WTC11 (cell line): Measurements from ENCODE around the gene AWAT1. TPM values are rescaled to one million over a fixed set of nuclear protein-coding genes. Genes with fewer than 3 reads are reported as not detected.

Experiments used
- ATAC-seq: fragments of 200-7000 bp; cut with Tn5 transposase; 2 replicates; pipeline ENCODE4 v1.10.0; 2021; ENCODE audit warnings: mild to moderate bottlenecking, moderate library complexity
- CTCF ChIA-PET: fragments of 300-600 bp; sonication (Branson Sonifier 250); formaldehyde crosslinking; loops from one replicate; lab custom pipeline; 2021; ENCODE audit warnings: antibody characterized with exemption; lab: Charles Lee
- POLR2A ChIA-PET: fragments of 350-600 bp; sonication (Branson Sonifier 250); formaldehyde crosslinking; loops from one replicate; lab custom pipeline; 2021; ENCODE audit warnings: antibody characterized with exemption; lab: Charles Lee
- DNase-seq: peaks from one replicate; pipeline ENCODE4 v3.0.0; 2021; ENCODE audit warnings: low spot score
- H3K27ac Mint-ChIP-seq: 2 replicates; pipeline ENCODE4 v1.8.0; 2021; ENCODE audit warnings: mixed read lengths
- H3K27me3 Mint-ChIP-seq: 2 replicates; pipeline ENCODE4 v1.8.0; 2021; ENCODE audit warnings: low read depth, mild to moderate bottlenecking, moderate library complexity, mixed read lengths
- H3K36me3 Mint-ChIP-seq: 2 replicates; pipeline ENCODE4 v1.8.0; 2021; ENCODE audit warnings: mixed read lengths
- H3K4me1 Mint-ChIP-seq: 2 replicates; pipeline ENCODE4 v1.8.0; 2022; ENCODE audit warnings: mixed read lengths
- H3K4me3 Mint-ChIP-seq: 2 replicates; pipeline ENCODE4 v1.8.0; 2021; ENCODE audit warnings: mild to moderate bottlenecking, moderate library complexity, mixed read lengths
- H3K9me3 Mint-ChIP-seq: 2 replicates; pipeline ENCODE4 v1.8.0; 2021; ENCODE audit warnings: mixed read lengths
- FOXJ3 ChIP-seq: sonication (generic); formaldehyde crosslinking; IDR thresholded peaks from 2 replicates; pipeline ENCODE4 v1.9.0; 2021; ENCODE audit warnings: missing genetic modification reagents, mild to moderate bottlenecking, borderline replicate concordance
- JAZF1 ChIP-seq: fragments of 250-450 bp; sonication (Bioruptor Pico); IDR thresholded peaks from 2 replicates; pipeline ENCODE4 v1.9.0; 2021; ENCODE audit warnings: moderate library complexity, mild to moderate bottlenecking, inconsistent platforms
- NFATC4 ChIP-seq: fragments of 250-450 bp; sonication (Bioruptor Pico); IDR thresholded peaks from 2 replicates; pipeline ENCODE4 v1.9.0; 2021; ENCODE audit warnings: mild to moderate bottlenecking
- NFE2L1 ChIP-seq: sonication (generic); formaldehyde crosslinking; IDR thresholded peaks from 2 replicates; pipeline ENCODE4 v1.8.1; 2023; ENCODE audit warnings: missing genetic modification reagents
- NR2C2 ChIP-seq: sonication (generic); formaldehyde crosslinking; IDR thresholded peaks from 2 replicates; pipeline ENCODE4 v1.8.0; 2022; ENCODE audit warnings: mild to moderate bottlenecking, missing genetic modification reagents
- SMAD3 ChIP-seq: sonication (generic); formaldehyde crosslinking; IDR thresholded peaks from 2 replicates; pipeline ENCODE4 v1.8.0; 2022; ENCODE audit warnings: missing genetic modification reagents, mild to moderate bottlenecking, borderline replicate concordance
- ZNF232 ChIP-seq: sonication (generic); formaldehyde crosslinking; IDR thresholded peaks from 2 replicates; pipeline ENCODE4 v1.8.0; 2022; ENCODE audit warnings: mild to moderate bottlenecking, missing genetic modification reagents
- ZNF416 ChIP-seq: fragments of 250-450 bp; sonication (Bioruptor Pico); IDR thresholded peaks from 2 replicates; pipeline ENCODE4 v1.9.0; 2021; ENCODE audit warnings: mild to moderate bottlenecking, inconsistent platforms
- total RNA-seq: library from RNA; stranded (reverse); gene quantifications from 3 replicates; pipeline ENCODE4 v1.2.3, GENCODE V29; 2021
- TF ChIP-seq, protein P1 (sequence below): sonication (generic); formaldehyde crosslinking; IDR thresholded peaks from 2 replicates; pipeline ENCODE4 v1.8.1; 2023; ENCODE audit warnings: mild to moderate bottlenecking, moderate library complexity, missing genetic modification reagents
- TF ChIP-seq, protein P2 (sequence below): sonication (generic); formaldehyde crosslinking; IDR thresholded peaks from 2 replicates; pipeline ENCODE4 v1.8.0; 2022; ENCODE audit warnings: mild to moderate bottlenecking, missing genetic modification reagents
- TF ChIP-seq, protein P3 (sequence below): sonication (generic); formaldehyde crosslinking; IDR thresholded peaks from 2 replicates; pipeline ENCODE4 v1.8.1; 2022; ENCODE audit warnings: missing genetic modification reagents, borderline replicate concordance
- TF ChIP-seq, protein P4 (sequence below): sonication (generic); formaldehyde crosslinking; IDR thresholded peaks from 2 replicates; pipeline ENCODE4 v1.8.1; 2023; ENCODE audit warnings: mild to moderate bottlenecking, missing genetic modification reagents, moderate library complexity
- TF ChIP-seq, protein P5 (sequence below): fragments of 250-450 bp; sonication (Bioruptor Pico); IDR thresholded peaks from 2 replicates; pipeline ENCODE4 v1.9.0; 2021; ENCODE audit warnings: mild to moderate bottlenecking
- TF ChIP-seq, protein P6 (sequence below): sonication (generic); formaldehyde crosslinking; IDR thresholded peaks from 2 replicates; pipeline ENCODE4 v1.8.1; 2023; ENCODE audit warnings: mild to moderate bottlenecking, missing genetic modification reagents, moderate library complexity
- TF ChIP-seq, protein P7 (sequence below): fragments of 250-450 bp; sonication (Bioruptor Pico); IDR thresholded peaks from 2 replicates; pipeline ENCODE4 v1.9.0; 2021; ENCODE audit warnings: moderate library complexity, mild to moderate bottlenecking, inconsistent platforms, borderline replicate concordance

Gene AWAT1
- total RNA-seq, 1 experiment from 2014 or later, result not detected

DNA sequence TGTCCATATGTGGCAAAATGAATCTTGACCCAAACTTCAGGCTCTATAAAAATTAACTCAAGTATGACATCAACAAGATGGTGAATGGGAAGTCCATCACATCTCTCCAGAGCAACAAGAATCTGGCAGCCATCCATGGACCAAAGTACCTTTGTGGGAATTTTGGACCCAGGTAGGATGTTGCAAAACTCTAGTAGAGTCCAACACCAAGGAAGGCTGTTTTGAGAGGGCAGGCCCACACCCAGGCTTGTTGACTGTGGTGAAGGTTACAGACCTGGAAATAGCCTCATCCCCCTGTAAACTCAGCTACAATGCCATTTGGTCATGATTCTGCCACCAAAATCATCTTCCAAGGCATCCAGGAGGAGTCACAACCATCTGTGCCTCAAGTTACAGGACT lies 44.2 kb upstream of the AWAT1 start:
- TF ChIP-seq ZNF232, result no peak
- no peak for TF ChIP-seq NR2C2
- TF ChIP-seq, protein P1, sequence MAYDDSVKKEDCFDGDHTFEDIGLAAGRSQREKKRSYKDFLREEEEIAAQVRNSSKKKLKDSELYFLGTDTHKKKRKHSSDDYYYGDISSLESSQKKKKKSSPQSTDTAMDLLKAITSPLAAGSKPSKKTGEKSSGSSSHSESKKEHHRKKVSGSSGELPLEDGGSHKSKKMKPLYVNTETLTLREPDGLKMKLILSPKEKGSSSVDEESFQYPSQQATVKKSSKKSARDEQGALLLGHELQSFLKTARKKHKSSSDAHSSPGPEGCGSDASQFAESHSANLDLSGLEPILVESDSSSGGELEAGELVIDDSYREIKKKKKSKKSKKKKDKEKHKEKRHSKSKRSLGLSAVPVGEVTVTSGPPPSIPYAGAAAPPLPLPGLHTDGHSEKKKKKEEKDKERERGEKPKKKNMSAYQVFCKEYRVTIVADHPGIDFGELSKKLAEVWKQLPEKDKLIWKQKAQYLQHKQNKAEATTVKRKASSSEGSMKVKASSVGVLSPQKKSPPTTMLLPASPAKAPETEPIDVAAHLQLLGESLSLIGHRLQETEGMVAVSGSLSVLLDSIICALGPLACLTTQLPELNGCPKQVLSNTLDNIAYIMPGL (CRISPR knock-in tag), result no peak
- TF ChIP-seq FOXJ3 (CRISPR knock-in tag), result no peak
- TF ChIP-seq, protein P2, sequence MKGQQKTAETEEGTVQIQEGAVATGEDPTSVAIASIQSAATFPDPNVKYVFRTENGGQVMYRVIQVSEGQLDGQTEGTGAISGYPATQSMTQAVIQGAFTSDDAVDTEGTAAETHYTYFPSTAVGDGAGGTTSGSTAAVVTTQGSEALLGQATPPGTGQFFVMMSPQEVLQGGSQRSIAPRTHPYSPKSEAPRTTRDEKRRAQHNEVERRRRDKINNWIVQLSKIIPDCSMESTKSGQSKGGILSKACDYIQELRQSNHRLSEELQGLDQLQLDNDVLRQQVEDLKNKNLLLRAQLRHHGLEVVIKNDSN (CRISPR knock-in tag), result no peak
- TF ChIP-seq, protein P3, sequence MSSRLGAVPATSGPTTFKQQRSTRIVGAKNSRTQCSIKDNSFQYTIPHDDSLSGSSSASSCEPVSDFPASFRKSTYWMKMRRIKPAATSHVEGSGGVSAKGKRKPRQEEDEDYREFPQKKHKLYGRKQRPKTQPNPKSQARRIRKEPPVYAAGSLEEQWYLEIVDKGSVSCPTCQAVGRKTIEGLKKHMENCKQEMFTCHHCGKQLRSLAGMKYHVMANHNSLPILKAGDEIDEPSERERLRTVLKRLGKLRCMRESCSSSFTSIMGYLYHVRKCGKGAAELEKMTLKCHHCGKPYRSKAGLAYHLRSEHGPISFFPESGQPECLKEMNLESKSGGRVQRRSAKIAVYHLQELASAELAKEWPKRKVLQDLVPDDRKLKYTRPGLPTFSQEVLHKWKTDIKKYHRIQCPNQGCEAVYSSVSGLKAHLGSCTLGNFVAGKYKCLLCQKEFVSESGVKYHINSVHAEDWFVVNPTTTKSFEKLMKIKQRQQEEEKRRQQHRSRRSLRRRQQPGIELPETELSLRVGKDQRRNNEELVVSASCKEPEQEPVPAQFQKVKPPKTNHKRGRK (CRISPR knock-in tag), result no peak
- no peak for TF ChIP-seq ZNF416 (CRISPR knock-in tag)
- TF ChIP-seq, protein P4, sequence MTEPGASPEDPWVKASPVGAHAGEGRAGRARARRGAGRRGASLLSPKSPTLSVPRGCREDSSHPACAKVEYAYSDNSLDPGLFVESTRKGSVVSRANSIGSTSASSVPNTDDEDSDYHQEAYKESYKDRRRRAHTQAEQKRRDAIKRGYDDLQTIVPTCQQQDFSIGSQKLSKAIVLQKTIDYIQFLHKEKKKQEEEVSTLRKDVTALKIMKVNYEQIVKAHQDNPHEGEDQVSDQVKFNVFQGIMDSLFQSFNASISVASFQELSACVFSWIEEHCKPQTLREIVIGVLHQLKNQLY (CRISPR knock-in tag), result no peak
- TF ChIP-seq NFE2L1 (CRISPR knock-in tag), result no peak
- TF ChIP-seq, protein P5, sequence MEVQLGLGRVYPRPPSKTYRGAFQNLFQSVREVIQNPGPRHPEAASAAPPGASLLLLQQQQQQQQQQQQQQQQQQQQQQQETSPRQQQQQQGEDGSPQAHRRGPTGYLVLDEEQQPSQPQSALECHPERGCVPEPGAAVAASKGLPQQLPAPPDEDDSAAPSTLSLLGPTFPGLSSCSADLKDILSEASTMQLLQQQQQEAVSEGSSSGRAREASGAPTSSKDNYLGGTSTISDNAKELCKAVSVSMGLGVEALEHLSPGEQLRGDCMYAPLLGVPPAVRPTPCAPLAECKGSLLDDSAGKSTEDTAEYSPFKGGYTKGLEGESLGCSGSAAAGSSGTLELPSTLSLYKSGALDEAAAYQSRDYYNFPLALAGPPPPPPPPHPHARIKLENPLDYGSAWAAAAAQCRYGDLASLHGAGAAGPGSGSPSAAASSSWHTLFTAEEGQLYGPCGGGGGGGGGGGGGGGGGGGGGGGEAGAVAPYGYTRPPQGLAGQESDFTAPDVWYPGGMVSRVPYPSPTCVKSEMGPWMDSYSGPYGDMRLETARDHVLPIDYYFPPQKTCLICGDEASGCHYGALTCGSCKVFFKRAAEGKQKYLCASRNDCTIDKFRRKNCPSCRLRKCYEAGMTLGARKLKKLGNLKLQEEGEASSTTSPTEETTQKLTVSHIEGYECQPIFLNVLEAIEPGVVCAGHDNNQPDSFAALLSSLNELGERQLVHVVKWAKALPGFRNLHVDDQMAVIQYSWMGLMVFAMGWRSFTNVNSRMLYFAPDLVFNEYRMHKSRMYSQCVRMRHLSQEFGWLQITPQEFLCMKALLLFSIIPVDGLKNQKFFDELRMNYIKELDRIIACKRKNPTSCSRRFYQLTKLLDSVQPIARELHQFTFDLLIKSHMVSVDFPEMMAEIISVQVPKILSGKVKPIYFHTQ (CRISPR knock-in tag), result no peak
- no peak for TF ChIP-seq JAZF1 (CRISPR knock-in tag)
- no peak for TF ChIP-seq NFATC4
- TF ChIP-seq SMAD3 (CRISPR knock-in tag), result no peak
- TF ChIP-seq, protein P6, sequence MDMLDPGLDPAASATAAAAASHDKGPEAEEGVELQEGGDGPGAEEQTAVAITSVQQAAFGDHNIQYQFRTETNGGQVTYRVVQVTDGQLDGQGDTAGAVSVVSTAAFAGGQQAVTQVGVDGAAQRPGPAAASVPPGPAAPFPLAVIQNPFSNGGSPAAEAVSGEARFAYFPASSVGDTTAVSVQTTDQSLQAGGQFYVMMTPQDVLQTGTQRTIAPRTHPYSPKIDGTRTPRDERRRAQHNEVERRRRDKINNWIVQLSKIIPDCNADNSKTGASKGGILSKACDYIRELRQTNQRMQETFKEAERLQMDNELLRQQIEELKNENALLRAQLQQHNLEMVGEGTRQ, result no peak
- TF ChIP-seq, protein P7, sequence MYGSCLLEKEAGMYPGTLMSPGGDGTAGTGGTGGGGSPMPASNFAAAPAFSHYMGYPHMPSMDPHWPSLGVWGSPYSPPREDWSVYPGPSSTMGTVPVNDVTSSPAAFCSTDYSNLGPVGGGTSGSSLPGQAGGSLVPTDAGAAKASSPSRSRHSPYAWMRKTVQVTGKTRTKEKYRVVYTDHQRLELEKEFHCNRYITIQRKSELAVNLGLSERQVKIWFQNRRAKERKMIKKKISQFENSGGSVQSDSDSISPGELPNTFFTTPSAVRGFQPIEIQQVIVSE (CRISPR knock-in tag), result no peak
- Mint-ChIP-seq H3K27me3 (peaks cover 2% of the 10 kb centered on the region; the same call in 1 of the 2 replicates), H3K27ac (no peak overlapping the region), H3K9me3 (peaks cover 6% of the 10 kb centered on the region), H3K4me1 (no peaks in the 10 kb centered on the region), H3K36me3 (no peaks in the 10 kb centered on the region), H3K4me3 (no peak overlapping the region)
- no peak for DNase-seq
- ChIA-PET CTCF (no interaction called here), POLR2A (no interaction called here)
- no peak for ATAC-seq
